ENCODE measurements around the gene C16orf87. TPM values are rescaled to one million over a fixed set of nuclear protein-coding genes. Genes with fewer than 3 reads are reported as not detected.

The C16orf87 gene
- total RNA-seq, 2 donors from 2014 or later = 15.6 to 21.3 TPM

Other genes starting within 250 kb of the C16orf87 start
- 10 to 100 TPM; 28.3 to 55.5 TPM for gene SHCBP1, start 209.8 kb downstream of the C16orf87 start, total RNA-seq
- gene VPS35, start 142.0 kb downstream of the C16orf87 start, total RNA-seq = 100 to 1,000 TPM in 1 of 2 donors, 10 to 100 TPM in 1; 74.2 to 105 TPM
- 10 to 100 TPM; 30.9 to 53.7 TPM for gene ORC6, start 141.5 kb downstream of the C16orf87 start, total RNA-seq
- under 1 TPM; 0.56 to 0.58 TPM for gene MYLK3, start 82.8 kb downstream of the C16orf87 start, total RNA-seq
- gene GPT2, start 53.2 kb upstream of the C16orf87 start, total RNA-seq = 1 to 10 TPM; 8.4 to 8.5 TPM
- gene DNAJA2, start 142.5 kb upstream of the C16orf87 start, total RNA-seq = 10 to 100 TPM; 46.2 to 77.9 TPM

Data from activated T-helper 17 cell treated with anti-CD3 and anti-CD28 coated beads, Interleukin-2, amount 50 U/mL, for 72 hours (primary cell).